A549 (cell line): ENCODE results near the gene KCNQ1.

ENCODE experiments used
- EP300 ChIP-seq, 2 experiments: fragments of >200 bp; sonication (Bioruptor Twin); formaldehyde crosslinking; IDR thresholded peaks; 2 replicates in 1 of 2; 3 replicates in 1 of 2; pipeline ENCODE4 v1.6.1; 2016 to 2017
- POLR2A ChIP-seq: IDR thresholded peaks from 2 replicates; pipeline ENCODE4 v1.6.1; 2012; ENCODE audit warnings: mild to moderate bottlenecking, low read length
- SMC3 ChIP-seq: fragments of >200 bp; sonication (Bioruptor Twin); formaldehyde crosslinking; IDR thresholded peaks from 3 replicates; pipeline ENCODE4 v1.6.1; 2018; ENCODE audit warnings: inconsistent platforms
- TF ChIP-seq, protein P1 (sequence below): fragments of >200 bp; sonication (Bioruptor Twin); formaldehyde crosslinking; IDR thresholded peaks from 3 replicates; pipeline ENCODE4 v1.5.1; 2016

DNA sequence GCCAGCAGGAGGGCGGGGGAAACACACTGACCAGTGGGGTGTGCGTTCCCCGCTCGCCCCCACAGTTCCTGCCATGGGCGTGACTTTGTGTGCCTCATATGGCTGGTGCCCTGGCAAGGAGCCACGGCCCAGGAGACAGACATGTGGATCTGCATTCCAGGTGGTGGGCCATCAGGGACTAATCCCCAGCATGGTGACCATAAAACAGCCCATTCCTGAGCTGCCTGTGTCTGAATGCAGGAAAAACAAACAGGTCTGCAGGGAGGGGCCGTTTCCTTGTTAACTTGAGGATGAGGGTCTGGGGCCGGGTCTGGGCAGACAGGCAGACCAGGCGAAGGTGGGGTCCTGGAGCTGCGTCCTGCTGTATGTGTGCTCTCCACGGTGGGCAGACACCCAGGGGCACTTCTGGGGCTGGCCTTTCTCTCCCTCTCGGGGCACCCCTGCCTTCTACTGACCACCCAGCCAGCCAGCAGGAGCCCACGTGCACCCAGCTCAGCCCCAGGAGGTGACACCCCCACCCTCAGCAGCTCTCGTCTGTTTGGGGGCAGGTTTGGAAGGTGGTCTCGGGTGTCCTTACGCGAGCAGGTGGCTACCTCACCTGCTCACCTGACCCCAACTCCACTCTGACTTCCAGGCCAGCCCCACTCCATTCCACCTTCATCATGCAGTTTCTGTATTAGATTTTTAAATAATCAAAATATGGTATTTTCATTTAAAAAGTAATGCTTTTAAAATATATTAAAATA is 134.7 kb downstream of the KCNQ1 start:
- TF ChIP-seq EP300 (IDR thresholded peaks at IDR 0.05) (no peak), SMC3 (no peak), POLR2A (no peak)
- TF ChIP-seq, protein P1, sequence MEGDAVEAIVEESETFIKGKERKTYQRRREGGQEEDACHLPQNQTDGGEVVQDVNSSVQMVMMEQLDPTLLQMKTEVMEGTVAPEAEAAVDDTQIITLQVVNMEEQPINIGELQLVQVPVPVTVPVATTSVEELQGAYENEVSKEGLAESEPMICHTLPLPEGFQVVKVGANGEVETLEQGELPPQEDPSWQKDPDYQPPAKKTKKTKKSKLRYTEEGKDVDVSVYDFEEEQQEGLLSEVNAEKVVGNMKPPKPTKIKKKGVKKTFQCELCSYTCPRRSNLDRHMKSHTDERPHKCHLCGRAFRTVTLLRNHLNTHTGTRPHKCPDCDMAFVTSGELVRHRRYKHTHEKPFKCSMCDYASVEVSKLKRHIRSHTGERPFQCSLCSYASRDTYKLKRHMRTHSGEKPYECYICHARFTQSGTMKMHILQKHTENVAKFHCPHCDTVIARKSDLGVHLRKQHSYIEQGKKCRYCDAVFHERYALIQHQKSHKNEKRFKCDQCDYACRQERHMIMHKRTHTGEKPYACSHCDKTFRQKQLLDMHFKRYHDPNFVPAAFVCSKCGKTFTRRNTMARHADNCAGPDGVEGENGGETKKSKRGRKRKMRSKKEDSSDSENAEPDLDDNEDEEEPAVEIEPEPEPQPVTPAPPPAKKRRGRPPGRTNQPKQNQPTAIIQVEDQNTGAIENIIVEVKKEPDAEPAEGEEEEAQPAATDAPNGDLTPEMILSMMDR: no peak
